COLO668 (cell line): Measurements from ENCODE around the gene BEAN1.

ENCODE experiments used
- DNase-seq: peaks from one replicate; lab custom pipeline; 2025; ENCODE audit not compliant: unreplicated experiment; lab: John Stamatoyannopoulos, UW

BEAN1 gene

GRCh38 chr16:66519482-66520373 is 92.6 kb downstream of the BEAN1 start:
- no peak for DNase-seq

GRCh38 chr16:66520406-66521170 is 93.5 kb downstream of the BEAN1 start:
- no peak for DNase-seq

- no peak for DNase-seq
These were observed 94.2 kb downstream of the BEAN1 start for GRCh38 chr16:66521252-66521713.

GRCh38 chr16:66521951-66522771 is 95.1 kb downstream of the BEAN1 start:
- DNase-seq, result no peak

GRCh38 chr16:66522816-66523590 is 95.9 kb downstream of the BEAN1 start:
- DNase-seq, result no peak

- DNase-seq, result no peak
These were observed 96.8 kb downstream of the BEAN1 start for GRCh38 chr16:66523861-66524354.

- DNase-seq, result no peak
These were observed 97.6 kb downstream of the BEAN1 start for GRCh38 chr16:66524601-66525164.

GRCh38 chr16:66525396-66526180 is 98.5 kb downstream of the BEAN1 start:
- no peak for DNase-seq

- DNase-seq, result no peak
These were observed 101.2 kb downstream of the BEAN1 start for GRCh38 chr16:66528294-66528693.

- DNase-seq, result no peak
These were observed 102.4 kb downstream of the BEAN1 start for GRCh38 chr16:66529475-66529874.
